ENCODE measurements around the gene ZIM2. TPM values are rescaled to one million over a fixed set of nuclear protein-coding genes. Genes with fewer than 3 reads are reported as not detected.
A peak's percentile ranks its signal among the peaks of the same experiment; 100 is the strongest.

Gene ZIM2
- total RNA-seq, 1 experiment from 2014 or later = not detected

- in situ Hi-C loops (cut with HindIII; ENCODE audit: low pct_unique_long_range_greater_than_20kb, low sequenced_read_pairs) = no loop called here
- no peak for DNase-seq (ENCODE audit: low read depth, low spot score)
These were observed 100.0 kb downstream of the ZIM2 start for GRCh38 chr19:56740501-56740900.

- no peak for DNase-seq (ENCODE audit: low read depth, low spot score)
- in situ Hi-C loops (cut with HindIII; ENCODE audit: low pct_unique_long_range_greater_than_20kb, low sequenced_read_pairs) = no loop called here
These were observed 104.0 kb downstream of the ZIM2 start for GRCh38 chr19:56736571-56736970.

- in situ Hi-C loops (cut with HindIII; ENCODE audit: low pct_unique_long_range_greater_than_20kb, low sequenced_read_pairs) = no loop called here
- no peak for DNase-seq (ENCODE audit: low read depth, low spot score)
These were observed 107.5 kb downstream of the ZIM2 start for GRCh38 chr19:56732976-56733375.

- no peak for DNase-seq (ENCODE audit: low read depth, low spot score)
These were observed 112.8 kb downstream of the ZIM2 start for GRCh38 chr19:56727677-56728076.

GRCh38 chr19:56725829-56726424 is 114.6 kb downstream of the ZIM2 start:
- peak; percentile 25 for DNase-seq (ENCODE audit: low read depth, low spot score)
- in situ Hi-C loops (cut with HindIII; ENCODE audit: low pct_unique_long_range_greater_than_20kb, low sequenced_read_pairs) = no loop called here

More at GRCh38 chr19:56727677-56728076, 112.8 kb downstream of the ZIM2 start:
- in situ Hi-C loops (cut with HindIII; ENCODE audit: low pct_unique_long_range_greater_than_20kb, low sequenced_read_pairs) = no loop called here

Small RNAs within 50 kb of the gene (small RNA-seq; reads per million reads assigned to genes)
- 0 reads per million in 2 experiments for gene AC006115.2

Other genes starting within 250 kb of the ZIM2 start
- 5.8 and 8.8 TPM in 2 replicates for gene ZNF71, start 245.4 kb downstream of the ZIM2 start, total RNA-seq (2014; rRNA removed; shearing (Covaris generic))
- not detected in 2 replicates for gene SMIM17, start 197.6 kb downstream of the ZIM2 start, total RNA-seq (2014; rRNA removed; shearing (Covaris generic))
- gene ZNF835, start 169.0 kb downstream of the ZIM2 start, total RNA-seq (2014; rRNA removed; shearing (Covaris generic)) = 0.08 TPM in 1 of 2 replicates, not detected in the other
- gene PEG3, start within 50 bp of the ZIM2 start, total RNA-seq (2014; rRNA removed; shearing (Covaris generic)) = under 0.01 and 0.03 TPM in 2 replicates

All from SK-MEL-5 (cell line).